GM23338 (cell line): ENCODE results near the gene PAQR6. TPM values are rescaled to one million over a fixed set of nuclear protein-coding genes. Genes with fewer than 3 reads are reported as not detected.

Source experiments
- ATAC-seq: fragments of 200-7000 bp; cut with Tn5 transposase; 3 replicates; pipeline ENCODE4 v1.9.1; 2020
- DNase-seq: peaks from one replicate; pipeline ENCODE4 v3.0.0-alpha.2; 2015; ENCODE audit warnings: low spot score
- H2AFZ ChIP-seq: fragments of 200-600 bp; sonication (generic); 2 replicates; pipeline ENCODE4 v1.8.0; 2016; ENCODE audit warnings: antibody characterized with exemption, mild to moderate bottlenecking, moderate library complexity
- H3F3A ChIP-seq: fragments of 200-600 bp; sonication (generic); replicated peaks from 2 replicates; pipeline ENCODE4 v1.8.0; 2017; ENCODE audit warnings: antibody characterized with exemption, mixed run types, low read depth
- H3K27ac ChIP-seq: fragments of 200-600 bp; sonication (generic); 2 replicates; pipeline ENCODE4 v1.6.1; 2016; ENCODE audit warnings: low read depth
- H3K27me3 ChIP-seq: fragments of 200-600 bp; sonication (generic); 2 replicates; pipeline ENCODE4 v1.8.0; 2016; ENCODE audit warnings: mild to moderate bottlenecking, mixed run types, moderate library complexity; ENCODE audit not compliant: insufficient read depth
- H3K36me3 ChIP-seq: fragments of 200-600 bp; sonication (generic); 2 replicates; pipeline ENCODE4 v1.8.0; 2016; ENCODE audit warnings: mild to moderate bottlenecking; ENCODE audit not compliant: insufficient read depth
- H3K4me1 ChIP-seq: fragments of 200-600 bp; sonication (generic); 2 replicates; pipeline ENCODE4 v1.8.0; 2016; ENCODE audit warnings: mild to moderate bottlenecking, moderate library complexity; ENCODE audit not compliant: insufficient read depth
- H3K4me2 ChIP-seq: fragments of 200-600 bp; sonication (generic); 2 replicates; pipeline ENCODE4 v1.7.1; 2017; ENCODE audit warnings: mixed run types
- H3K4me3 ChIP-seq: fragments of 200-600 bp; sonication (generic); 2 replicates; pipeline ENCODE4 v1.6.1; 2016; ENCODE audit warnings: mixed run types
- H3K79me2 ChIP-seq: fragments of 200-600 bp; sonication (generic); replicated peaks from 2 replicates; pipeline ENCODE4 v1.8.0; 2017; ENCODE audit warnings: mild to moderate bottlenecking; ENCODE audit not compliant: insufficient read depth
- H3K9me2 ChIP-seq: fragments of 200-600 bp; sonication (generic); 2 replicates; pipeline ENCODE4 v1.8.0; 2017; ENCODE audit not compliant: insufficient read depth
- H4K20me1 ChIP-seq: fragments of 200-600 bp; sonication (generic); replicated peaks from 2 replicates; pipeline ENCODE4 v1.8.0; 2017; ENCODE audit warnings: mild to moderate bottlenecking; ENCODE audit not compliant: insufficient read depth
- H3K27ac Mint-ChIP-seq: 2 replicates; pipeline ENCODE4 v1.8.0; 2020; ENCODE audit warnings: inconsistent platforms, mild to moderate bottlenecking, moderate library complexity, mixed read lengths
- H3K27me3 Mint-ChIP-seq: 3 replicates; pipeline ENCODE4 v1.8.0; 2022; ENCODE audit warnings: low read depth, mild to moderate bottlenecking, moderate library complexity, mixed read lengths, inconsistent platforms; ENCODE audit not compliant: insufficient read depth, poor library complexity
- H3K36me3 Mint-ChIP-seq: 3 replicates; pipeline ENCODE4 v1.8.0; 2021; ENCODE audit warnings: low read depth, mild to moderate bottlenecking, inconsistent platforms, moderate library complexity, mixed read lengths
- H3K4me1 Mint-ChIP-seq: 3 replicates; pipeline ENCODE4 v1.8.0; 2020; ENCODE audit warnings: mild to moderate bottlenecking, inconsistent platforms, mixed read lengths
- H3K4me3 Mint-ChIP-seq: 3 replicates; pipeline ENCODE4 v1.8.0; 2021; ENCODE audit warnings: moderate library complexity, mild to moderate bottlenecking, inconsistent platforms, mixed read lengths
- H3K9me3 Mint-ChIP-seq: 3 replicates; pipeline ENCODE4 v1.8.0; 2020; ENCODE audit warnings: moderate library complexity, mild to moderate bottlenecking, inconsistent platforms, mixed read lengths
- EZH2 ChIP-seq: fragments of 200-600 bp; sonication (generic); IDR thresholded peaks from one replicate; pipeline ENCODE4 v1.8.0; 2017; ENCODE audit warnings: antibody characterized with exemption, mild to moderate bottlenecking, low read depth; ENCODE audit not compliant: unreplicated experiment
- EZH2phosphoT487 ChIP-seq: fragments of 200-600 bp; sonication (generic); IDR thresholded peaks from one replicate; pipeline ENCODE4 v1.8.1; 2018; ENCODE audit warnings: antibody characterized with exemption; ENCODE audit not compliant: unreplicated experiment
- JUNB ChIP-seq: IDR thresholded peaks from one replicate; pipeline ENCODE4 v1.6.1; 2016; ENCODE audit warnings: antibody characterized with exemption; ENCODE audit not compliant: unreplicated experiment
- POLR2AphosphoS5 ChIP-seq: IDR thresholded peaks from 2 replicates; pipeline ENCODE4 v1.6.1; 2016; ENCODE audit warnings: antibody characterized with exemption, low read depth
- STAT1 ChIP-seq: IDR thresholded peaks from one replicate; pipeline ENCODE4 v1.6.1; 2016; ENCODE audit warnings: antibody characterized with exemption; ENCODE audit not compliant: unreplicated experiment
- ZNF114 ChIP-seq: fragments of 250-450 bp; sonication (Bioruptor Pico); IDR thresholded peaks from 2 replicates; pipeline ENCODE4 v1.5.0; 2020; ENCODE audit warnings: mild to moderate bottlenecking, moderate library complexity
- ZNF331 ChIP-seq: fragments of 250-450 bp; sonication (Bioruptor Pico); IDR thresholded peaks from 2 replicates; pipeline ENCODE4 v1.5.0; 2020; ENCODE audit warnings: low read depth, mild to moderate bottlenecking, moderate library complexity
- polyA plus RNA-seq: library from polyadenylated mRNA; unstranded; fragments of >200 nt; fragmentation: Nextera tagmentation; extraction: Ambion mirVana; gene quantifications from 2 replicates; pipeline ENCODE4 v1.2.1, GENCODE V29; 2016
- total RNA-seq: library from RNA; depleted of rRNA; stranded (reverse); fragments of >200 nt; shearing (Covaris generic); gene quantifications from 2 replicates; pipeline ENCODE4 v1.2.3, GENCODE V29; 2014
- TF ChIP-seq, protein P1 (sequence below): IDR thresholded peaks from one replicate; pipeline ENCODE4 v1.6.1; 2018; ENCODE audit warnings: antibody characterized with exemption; ENCODE audit not compliant: unreplicated experiment
- TF ChIP-seq, protein P2 (sequence below): IDR thresholded peaks from 2 replicates; pipeline ENCODE4 v1.6.1; 2016; ENCODE audit warnings: antibody characterized with exemption

Gene PAQR6
- total and polyA plus RNA-seq, 2 experiments from 2014 or later = 2.4 to 4.2 TPM

DNA sequence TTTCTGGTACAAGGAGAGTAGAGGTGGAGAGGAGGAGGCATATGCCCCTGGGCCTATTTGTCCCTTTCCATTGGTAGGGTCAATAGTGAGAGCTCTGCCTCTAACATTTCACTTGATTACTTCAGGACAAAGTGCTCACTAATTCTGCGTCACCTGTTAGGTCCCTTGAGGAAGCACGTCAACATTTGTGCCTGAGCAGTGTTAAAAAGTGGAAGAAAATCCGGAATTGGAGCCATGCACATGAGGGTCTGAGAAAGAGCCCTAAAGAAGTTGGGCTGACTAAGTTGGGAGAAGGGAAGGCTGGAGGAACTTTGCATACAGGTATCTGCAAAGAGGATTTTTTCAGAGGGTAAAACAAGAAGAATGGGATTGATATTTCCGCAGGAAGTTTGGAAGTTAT lies 52.0 kb downstream of the PAQR6 start:
- H3K4me2 ChIP-seq = 0 out of 2 replicates have a peak overlapping the region, but pooled peaks have one; percentile 32
- no peak overlapping the region for H3K27ac ChIP-seq
- no peak overlapping the region for H2AFZ ChIP-seq
- ATAC-seq (no peak), DNase-seq (no peak)
- no peak overlapping the region for H3K27ac Mint-ChIP-seq
- H3K4me3 Mint-ChIP-seq = peak overlapping the region; percentile 46
- H3K27me3 ChIP-seq = no peaks in the 10 kb centered on the region
- no peaks in the 10 kb centered on the region for H3K9me2 ChIP-seq
- H4K20me1 ChIP-seq = peaks cover 7% of the 10 kb centered on the region
- 0 out of 2 replicates have a peak, but pooled peaks cover 15% of the 10 kb centered on the region for H3F3A ChIP-seq
- H3K36me3 ChIP-seq = no peaks in the 10 kb centered on the region; the same call in 1 of the 2 replicates
- peaks cover 14% of the 10 kb centered on the region for H3K27me3 Mint-ChIP-seq
- H3K79me2 ChIP-seq = peaks cover 60% of the 10 kb centered on the region
- H3K36me3 Mint-ChIP-seq = peaks cover 22% of the 10 kb centered on the region
- H3K4me1 ChIP-seq = peaks cover 13% of the 10 kb centered on the region
- peaks cover 31% of the 10 kb centered on the region for H3K4me1 Mint-ChIP-seq
- no peak overlapping the region for H3K4me3 ChIP-seq
- no peak for TF ChIP-seq ZNF331 (CRISPR knock-in tag)
- H3K9me3 Mint-ChIP-seq = no peaks in the 10 kb centered on the region; the same call in 2 of the 3 replicates

DNA sequence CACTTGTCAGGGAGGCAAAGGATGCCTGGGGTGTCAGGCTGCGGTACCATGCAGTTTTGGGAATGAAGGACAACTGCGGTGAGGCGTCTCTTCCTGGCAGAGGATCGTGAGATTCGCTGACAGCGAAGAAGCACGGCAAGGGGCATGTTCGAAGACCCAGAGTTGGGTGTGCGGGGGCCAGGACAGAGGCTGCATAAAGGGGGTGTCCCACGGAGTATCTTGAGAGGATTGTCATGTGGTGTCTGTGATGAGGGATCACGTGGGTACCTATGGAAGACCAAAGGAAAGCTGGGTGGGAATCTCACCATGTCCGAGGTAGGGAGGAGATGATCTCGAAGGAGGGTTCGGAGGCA lies 53.6 kb downstream of the PAQR6 start:
- H3F3A ChIP-seq = 0 out of 2 replicates have a peak, but pooled peaks cover 15% of the 10 kb centered on the region
- H3K27me3 Mint-ChIP-seq = peaks cover 14% of the 10 kb centered on the region
- DNase-seq (no peak), ATAC-seq (no peak; the same call in 1 of the 3 replicates)
- H3K27me3 ChIP-seq = no peaks in the 10 kb centered on the region
- peaks cover 1% of the 10 kb centered on the region for H3K36me3 ChIP-seq
- peak overlapping the region; percentile 81 for H3K4me3 ChIP-seq
- TF ChIP-seq EZH2 (no peak), EZH2phosphoT487 (no peak), STAT1 (no peak), ZNF114 (no peak), POLR2AphosphoS5 (no peak), JUNB (no peak)
- TF ChIP-seq, protein P1, sequence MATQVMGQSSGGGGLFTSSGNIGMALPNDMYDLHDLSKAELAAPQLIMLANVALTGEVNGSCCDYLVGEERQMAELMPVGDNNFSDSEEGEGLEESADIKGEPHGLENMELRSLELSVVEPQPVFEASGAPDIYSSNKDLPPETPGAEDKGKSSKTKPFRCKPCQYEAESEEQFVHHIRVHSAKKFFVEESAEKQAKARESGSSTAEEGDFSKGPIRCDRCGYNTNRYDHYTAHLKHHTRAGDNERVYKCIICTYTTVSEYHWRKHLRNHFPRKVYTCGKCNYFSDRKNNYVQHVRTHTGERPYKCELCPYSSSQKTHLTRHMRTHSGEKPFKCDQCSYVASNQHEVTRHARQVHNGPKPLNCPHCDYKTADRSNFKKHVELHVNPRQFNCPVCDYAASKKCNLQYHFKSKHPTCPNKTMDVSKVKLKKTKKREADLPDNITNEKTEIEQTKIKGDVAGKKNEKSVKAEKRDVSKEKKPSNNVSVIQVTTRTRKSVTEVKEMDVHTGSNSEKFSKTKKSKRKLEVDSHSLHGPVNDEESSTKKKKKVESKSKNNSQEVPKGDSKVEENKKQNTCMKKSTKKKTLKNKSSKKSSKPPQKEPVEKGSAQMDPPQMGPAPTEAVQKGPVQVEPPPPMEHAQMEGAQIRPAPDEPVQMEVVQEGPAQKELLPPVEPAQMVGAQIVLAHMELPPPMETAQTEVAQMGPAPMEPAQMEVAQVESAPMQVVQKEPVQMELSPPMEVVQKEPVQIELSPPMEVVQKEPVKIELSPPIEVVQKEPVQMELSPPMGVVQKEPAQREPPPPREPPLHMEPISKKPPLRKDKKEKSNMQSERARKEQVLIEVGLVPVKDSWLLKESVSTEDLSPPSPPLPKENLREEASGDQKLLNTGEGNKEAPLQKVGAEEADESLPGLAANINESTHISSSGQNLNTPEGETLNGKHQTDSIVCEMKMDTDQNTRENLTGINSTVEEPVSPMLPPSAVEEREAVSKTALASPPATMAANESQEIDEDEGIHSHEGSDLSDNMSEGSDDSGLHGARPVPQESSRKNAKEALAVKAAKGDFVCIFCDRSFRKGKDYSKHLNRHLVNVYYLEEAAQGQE = no peak
- TF ChIP-seq, protein P2, sequence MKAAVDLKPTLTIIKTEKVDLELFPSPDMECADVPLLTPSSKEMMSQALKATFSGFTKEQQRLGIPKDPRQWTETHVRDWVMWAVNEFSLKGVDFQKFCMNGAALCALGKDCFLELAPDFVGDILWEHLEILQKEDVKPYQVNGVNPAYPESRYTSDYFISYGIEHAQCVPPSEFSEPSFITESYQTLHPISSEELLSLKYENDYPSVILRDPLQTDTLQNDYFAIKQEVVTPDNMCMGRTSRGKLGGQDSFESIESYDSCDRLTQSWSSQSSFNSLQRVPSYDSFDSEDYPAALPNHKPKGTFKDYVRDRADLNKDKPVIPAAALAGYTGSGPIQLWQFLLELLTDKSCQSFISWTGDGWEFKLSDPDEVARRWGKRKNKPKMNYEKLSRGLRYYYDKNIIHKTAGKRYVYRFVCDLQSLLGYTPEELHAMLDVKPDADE = no peak
- H3K79me2 ChIP-seq = peaks cover 50% of the 10 kb centered on the region
- H3K36me3 Mint-ChIP-seq = peaks cover 10% of the 10 kb centered on the region
- peak overlapping the region; percentile 88 for H3K27ac Mint-ChIP-seq
- H3K9me2 ChIP-seq = no peaks in the 10 kb centered on the region
- H3K9me3 Mint-ChIP-seq = peaks cover 9% of the 10 kb centered on the region
- H4K20me1 ChIP-seq = peaks cover 7% of the 10 kb centered on the region
- H3K4me2 ChIP-seq = peak overlapping the region; percentile 99
- no peak overlapping the region for H3K27ac ChIP-seq
- H3K4me1 ChIP-seq = peaks cover 13% of the 10 kb centered on the region
- peak overlapping the region; percentile 99 for H3K4me3 Mint-ChIP-seq
- H3K4me1 Mint-ChIP-seq = peaks cover 31% of the 10 kb centered on the region
- no peak overlapping the region for H2AFZ ChIP-seq
